Smooth muscle cell of the brain vasculature (primary cell): Measurements from ENCODE around the gene BCAM.

Experiments used
- DNase-seq: peaks from one replicate; pipeline ENCODE4 v3.0.0-alpha.2; 2012; ENCODE audit warnings: low read depth, low spot score

BCAM gene

DNA sequence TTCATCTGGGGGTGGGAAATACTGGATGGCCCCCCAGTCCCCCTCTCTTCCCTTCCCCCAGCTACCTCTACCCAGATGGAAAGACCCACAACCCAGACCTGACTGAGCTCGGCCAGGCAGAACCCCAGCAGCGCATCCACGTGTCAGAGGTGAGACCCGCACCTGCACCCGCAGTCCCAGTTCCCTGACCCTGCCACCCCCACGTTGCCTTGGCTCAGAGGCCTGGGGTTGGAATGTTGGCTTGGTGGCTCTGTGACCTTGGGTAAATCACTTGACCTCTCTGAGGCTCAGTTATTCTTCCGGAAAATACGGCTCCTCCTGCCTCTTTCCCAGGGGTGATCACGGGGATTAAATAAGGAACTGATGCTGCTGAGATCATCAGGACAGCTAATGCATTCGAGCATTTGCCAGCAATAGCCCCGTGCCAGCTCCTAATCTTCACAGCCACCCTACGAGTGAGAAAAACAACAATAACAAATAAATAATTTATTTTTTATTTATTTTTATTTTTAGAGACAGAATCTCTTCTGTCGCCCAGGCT is 18.9 kb upstream of the BCAM start:
- DNase-seq, result no peak

DNA sequence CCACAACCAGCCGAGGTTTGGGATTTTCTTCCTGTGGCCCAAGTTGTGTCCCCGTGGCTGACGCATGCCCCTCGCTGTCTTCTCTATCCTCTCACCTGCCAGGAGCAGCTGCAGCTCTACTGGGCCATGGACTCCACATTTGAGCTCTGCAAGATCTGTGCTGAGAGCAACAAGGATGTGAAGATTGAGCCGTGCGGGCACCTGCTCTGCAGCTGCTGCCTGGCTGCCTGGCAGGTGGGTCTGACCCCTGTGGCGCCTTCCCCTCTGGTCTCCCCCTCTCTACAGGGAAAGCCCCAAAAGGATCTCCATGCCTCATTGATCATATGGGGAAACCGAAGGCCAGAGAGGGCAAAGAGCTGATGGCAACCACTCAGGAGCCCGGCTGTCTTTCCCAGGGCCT is 16.6 kb upstream of the BCAM start:
- no peak for DNase-seq

DNA sequence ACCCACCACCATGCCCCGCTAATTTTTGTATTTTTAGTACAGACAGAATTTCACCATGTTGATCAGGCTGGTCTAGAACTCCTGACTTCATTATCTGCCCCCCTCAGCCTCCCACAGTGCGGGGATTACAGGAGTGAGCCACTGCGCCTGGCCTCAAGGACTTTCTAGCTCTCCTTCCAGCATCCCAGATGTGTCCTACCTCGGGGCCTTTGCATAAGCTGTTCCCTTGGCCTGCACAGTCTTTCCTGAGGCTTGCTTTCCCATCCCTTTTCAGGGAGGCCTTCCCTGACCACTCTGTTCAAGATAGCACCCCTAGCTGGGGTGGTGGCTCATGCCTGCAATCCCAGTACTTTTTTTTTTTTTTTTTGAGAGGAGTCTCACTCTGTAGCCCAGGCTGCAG is 14.3 kb upstream of the BCAM start:
- DNase-seq, result no peak

DNA sequence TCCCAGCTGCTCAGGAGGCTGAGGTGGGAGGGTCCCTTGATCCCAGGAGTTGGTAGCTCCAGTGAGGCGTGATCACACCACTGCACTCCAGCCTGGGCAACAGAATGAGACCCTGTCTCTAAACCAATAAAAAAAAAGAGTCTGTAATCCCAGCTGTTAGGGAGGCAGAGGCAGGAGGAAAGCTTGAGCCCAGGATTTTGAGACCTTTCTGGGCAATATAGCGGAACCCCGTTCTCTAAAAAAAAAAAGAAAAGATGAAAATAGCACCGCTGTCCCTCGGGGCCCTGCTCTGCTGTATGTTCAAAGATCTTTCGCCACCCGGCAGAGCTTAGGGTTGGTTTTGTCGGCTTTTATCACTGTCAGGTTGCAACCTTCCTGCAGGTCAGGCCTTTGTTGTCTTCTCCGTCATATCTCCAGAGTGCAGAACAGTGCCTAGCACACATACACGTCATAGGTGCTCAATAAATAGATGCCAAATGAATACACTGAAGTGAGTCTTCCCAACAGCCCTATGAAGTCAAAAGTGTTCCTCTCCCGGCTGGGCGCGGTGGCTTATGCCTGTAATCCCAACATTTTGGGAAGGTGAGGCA is 13.4 kb upstream of the BCAM start:
- no peak for DNase-seq

DNA sequence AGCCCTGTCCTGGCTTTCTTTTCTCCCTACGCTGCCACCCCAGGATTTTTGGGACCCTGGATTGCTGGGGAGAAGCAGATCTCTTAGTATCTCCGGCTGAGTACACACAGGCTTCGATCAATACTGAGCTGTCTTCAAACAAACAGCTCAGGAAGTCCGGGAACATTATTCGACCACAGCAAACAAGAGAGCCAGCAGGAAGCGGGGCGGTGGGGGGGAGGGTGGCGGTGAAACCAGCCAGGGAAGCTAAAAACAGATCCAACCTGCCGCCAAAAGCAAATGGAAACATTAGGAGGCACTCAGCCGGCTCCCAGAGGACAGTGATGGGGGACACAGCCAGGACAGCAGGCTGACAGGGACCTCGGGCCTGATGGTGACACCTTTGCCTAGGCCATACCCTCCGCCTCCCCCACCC is 12.2 kb upstream of the BCAM start:
- DNase-seq, result no peak

DNA sequence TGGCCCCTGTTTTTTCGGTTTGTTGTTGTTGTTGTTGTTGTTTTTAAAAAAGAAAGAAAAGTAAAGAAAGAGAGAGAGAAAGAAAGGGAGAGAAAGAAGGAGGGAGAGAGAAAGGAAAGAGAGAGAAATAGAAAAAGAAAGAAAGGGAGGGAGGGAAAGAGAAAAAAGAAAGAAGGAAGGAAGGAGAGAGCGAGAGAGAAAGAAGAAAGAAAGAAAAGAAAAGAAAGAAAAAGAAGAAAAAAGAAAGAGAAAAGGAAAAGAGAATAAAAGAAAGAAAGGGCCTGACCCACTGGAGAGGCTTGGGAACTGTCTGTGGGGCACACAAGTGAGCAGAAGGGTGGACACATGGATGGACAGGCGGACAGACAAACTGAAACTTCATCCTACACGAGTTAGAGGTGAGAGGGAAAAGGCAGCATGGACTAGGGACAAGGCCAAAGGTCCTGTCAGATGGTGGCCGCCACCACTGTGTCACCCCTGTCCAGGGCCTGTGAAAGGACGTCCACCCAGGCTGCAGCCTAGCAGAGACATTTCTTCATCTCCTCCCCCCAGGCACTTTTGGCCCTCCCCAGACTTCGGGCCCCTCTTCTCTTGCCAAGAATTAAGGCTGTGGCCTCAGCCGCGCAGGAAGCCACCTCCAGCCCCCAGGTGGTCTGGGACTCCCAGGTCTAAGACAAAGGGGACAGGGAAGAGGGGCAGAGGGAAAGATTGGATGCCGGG is 9.1 kb upstream of the BCAM start:
- no peak for DNase-seq

DNA sequence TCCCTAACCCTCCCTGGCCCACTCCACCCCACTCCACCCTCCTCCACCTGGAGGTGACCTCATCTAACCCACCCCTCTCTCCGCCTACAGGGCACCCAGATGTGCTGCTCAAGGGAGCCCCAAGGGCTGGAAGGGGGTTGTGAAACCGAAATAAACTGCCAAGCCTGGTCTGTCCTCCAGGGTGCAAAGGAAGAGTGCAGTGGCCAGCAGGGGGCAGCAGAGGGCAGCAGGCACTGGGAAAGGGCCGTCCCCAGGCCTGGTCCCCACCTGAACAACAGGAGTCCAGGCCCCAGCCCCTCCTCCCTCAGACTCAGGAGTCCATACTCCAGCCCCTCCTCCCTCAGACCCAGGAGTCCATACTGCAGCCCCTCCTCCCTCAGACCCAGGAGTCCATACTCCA is 8.4 kb upstream of the BCAM start:
- DNase-seq, result no peak

DNA sequence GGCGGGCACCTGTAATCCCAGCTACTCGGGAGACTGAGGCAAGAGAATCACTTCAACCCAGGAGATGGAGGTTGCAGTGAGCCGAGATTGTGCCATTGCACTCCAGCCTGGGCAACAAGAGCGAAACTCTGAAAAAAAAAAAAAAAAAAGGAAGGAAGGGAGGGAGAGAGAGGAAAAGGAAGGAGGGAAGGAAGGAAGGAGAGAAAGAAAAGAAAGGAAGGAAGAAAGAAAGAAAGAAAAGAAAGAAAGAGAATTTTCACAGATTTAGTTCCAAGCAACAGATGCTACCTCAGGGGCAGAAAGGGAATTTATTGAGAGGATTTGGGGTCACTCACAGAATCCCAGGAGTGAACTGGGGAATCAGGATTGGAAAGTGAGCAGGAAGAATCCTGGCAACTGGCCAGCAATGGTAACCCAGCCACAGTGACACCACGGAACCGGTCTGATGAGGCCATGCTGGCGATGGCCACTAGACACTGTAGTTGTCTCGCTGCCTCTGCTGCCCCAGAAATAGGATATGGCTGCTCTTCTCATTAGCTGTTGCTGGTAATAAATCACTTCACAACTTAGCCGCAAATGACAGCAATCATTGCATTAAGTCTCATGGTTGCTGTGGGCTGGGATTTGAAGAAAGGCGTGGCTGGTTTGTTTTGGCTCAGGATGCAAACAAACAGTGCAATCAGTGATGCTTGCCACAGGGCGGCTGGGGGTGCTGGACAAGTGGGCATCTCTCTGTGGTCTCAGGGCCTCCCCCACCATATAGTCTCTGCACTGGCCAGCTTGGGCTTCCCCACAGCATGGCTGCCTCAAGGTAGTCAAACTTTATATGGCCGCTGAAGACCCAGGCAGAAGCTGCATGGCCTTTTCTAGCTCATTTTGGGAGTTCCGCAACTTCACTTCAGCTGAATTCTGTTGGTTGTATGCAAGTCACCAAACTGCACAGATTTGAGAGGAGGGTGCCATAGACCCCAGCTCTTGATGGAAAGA is 5.2 kb upstream of the BCAM start:
- no peak for DNase-seq

DNA sequence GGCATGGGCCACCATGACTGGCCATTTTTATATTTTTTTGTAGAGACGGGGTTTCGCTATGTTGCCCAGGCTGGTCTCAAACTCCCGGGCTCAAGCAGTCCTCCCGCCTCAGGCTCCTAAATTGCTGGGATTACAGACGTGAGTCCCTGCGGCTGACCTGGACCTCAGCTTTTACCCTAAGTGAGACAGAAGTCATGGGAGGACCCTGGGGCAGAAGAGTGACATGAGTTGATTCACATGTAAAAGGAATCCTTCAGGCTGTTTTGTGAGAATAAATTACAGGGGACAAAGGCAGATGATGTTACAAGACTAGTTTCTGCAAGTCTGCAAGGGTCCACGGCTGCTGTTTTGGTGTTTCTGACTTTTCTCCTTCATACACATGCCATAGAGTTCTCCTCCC is 2.6 kb upstream of the BCAM start:
- DNase-seq, result no peak

DNA sequence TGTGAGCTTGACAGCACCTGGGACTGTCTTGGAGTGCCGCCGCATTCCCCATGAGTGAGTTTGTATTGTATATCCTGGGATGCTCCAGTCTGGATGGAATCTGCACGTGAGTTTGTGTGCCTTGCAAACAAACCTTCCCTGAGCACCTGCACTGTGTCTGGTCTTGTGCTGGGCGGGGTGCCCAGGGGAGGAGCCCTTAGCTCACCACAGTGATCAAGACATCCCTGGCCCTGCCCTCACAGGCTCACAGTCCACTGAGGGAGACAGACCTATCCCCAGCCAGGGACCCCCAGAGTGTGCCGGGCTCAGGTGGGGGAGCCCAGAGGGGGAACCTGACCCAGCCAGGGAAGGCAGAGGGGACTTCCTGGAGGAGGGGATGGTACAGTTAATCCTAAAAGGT is 1.7 kb upstream of the BCAM start:
- no peak for DNase-seq

DNA sequence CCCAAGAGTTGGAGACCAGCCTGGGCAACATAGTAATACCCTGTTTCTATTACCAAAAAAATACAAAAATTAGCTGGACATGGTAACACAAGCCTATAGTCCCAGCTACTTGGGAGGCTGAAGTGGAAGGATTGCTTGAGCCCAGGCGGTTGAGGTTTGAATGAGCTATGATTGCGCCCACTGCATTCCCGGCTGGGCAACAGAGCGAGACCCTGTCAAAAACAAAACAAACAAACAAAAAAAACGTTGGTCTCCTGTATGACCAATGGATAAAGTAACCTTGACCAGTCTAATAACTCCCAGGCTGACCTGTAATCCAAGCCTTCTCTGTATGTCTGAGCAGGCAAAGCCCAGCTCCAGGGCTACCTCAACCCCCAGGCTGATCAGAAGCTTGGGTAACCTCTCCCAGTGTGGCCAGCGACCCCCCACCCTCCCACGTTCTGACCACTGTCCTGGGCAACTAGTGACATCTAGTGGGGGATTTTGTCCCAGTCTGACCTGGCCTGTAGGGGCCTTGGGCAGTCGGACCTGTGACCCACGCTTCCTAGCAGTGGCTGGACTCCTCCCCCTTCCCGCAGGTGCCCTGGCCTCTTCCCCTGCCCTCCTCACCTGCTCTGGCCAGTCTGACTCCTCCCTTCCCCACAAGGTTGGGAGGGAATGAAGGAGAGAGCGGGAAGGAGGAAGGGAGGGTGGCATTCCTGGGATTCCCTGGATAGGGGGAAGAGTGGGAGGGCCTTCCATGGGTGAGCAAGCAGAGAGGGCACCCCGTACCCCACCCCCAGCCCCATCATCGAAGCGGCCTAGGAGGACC is 1.0 kb upstream of the BCAM start:
- no peak for DNase-seq

DNA sequence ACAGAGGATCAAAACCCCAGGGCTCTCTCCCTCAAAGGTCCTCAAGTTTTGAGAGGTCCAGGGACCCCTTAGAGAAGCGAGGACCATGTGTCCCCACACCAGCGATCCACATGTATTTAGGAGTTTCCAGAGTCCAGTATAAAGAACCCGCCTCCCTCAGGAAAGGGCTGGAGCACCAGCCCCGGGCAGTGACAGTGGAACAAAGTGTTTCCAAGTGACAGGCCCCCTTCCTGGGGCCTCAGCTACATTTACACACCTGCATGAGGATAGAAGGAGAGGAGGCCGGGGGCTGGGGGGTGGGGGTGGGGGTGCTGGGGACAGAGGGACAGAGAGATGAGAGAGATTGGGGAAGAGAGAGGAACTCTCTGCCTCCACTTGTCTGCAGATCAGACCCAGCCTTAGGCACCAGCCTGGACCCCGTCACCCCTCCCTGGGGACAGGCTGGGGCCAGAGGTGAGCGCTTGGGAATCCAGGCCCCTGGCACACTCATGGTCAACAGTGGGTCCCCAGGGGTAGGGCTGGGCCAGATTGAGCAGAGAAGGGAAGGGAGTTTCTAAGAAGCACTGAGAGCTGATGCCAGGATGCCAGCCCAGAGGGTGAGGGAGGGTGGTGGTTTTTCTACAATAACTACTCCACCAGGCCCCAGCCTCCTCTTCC is 802 bp downstream of the BCAM start:
- no peak for DNase-seq

DNA sequence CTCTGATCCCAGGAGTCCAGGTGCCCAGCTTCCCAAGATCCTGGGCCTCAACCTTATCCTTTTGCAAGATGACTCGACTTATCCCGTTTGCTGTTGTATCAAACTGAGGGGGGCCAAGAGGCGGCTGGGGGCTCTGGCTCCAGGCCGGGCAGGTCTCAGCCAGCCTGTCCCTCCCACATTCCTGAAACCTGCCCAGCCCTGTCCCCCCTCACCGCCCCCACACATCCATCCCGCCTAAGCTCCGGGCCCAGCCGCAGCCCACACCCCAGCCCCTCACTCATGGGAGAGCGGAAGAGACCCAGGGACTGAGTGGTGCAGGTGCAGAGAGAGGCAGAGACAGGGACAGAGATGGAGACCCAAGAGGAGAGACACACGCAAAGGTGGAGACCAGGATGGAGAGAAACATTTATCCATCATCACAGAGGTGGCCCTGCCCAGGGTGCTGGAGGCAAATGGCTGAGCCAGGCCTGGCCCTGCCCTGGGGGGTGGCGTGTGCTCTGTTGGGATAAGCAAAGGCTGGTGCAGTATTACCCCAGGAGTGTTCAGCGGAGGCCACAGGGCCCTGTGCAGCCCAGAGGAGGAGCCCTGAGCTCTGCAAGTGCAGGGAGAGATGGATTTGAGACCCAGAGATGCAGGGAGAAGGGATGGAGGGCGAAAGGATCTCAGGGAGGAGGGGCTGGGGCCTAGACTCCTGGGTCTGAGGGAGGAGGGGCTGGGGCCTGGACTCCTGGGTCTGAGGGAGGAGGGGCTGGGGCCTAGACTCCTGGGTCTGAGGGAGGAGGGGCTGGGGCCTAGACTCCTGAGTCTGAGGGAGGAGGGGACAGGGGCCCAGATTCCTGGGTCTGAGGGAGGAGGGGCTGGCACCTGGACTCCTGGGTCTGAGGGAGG is 1.6 kb downstream of the BCAM start:
- DNase-seq, result no peak

DNA sequence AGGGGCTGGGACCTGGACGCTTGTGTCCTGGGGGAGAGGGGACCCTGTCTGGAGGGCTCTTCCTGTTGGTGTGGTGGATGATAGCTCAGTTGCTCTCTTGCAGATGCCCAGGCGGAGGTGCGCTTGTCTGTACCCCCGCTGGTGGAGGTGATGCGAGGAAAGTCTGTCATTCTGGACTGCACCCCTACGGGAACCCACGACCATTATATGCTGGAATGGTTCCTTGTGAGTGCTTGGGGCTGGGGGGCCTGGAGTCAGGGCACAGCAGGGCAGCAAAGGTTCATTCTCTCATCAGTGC is 2.2 kb downstream of the BCAM start:
- no peak for DNase-seq

DNA sequence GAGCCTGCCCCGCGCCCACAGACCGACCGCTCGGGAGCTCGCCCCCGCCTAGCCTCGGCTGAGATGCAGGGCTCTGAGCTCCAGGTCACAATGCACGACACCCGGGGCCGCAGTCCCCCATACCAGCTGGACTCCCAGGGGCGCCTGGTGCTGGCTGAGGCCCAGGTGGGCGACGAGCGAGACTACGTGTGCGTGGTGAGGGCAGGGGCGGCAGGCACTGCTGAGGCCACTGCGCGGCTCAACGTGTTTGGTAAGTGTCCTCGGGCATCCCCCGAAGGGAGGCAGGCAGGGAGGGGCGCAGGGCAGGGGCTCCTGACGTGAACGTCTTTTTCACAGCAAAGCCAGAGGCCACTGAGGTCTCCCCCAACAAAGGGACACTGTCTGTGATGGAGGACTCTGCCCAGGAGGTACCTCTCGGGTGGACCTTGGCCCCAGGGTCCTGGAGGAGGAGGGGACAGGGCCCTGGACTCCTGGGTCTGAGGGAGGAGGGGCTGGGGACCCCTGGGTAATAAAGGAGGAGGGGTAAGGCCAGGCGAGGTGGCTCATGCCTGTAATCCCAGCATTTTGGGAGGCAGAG is 3.3 kb downstream of the BCAM start:
- no peak for DNase-seq

DNA sequence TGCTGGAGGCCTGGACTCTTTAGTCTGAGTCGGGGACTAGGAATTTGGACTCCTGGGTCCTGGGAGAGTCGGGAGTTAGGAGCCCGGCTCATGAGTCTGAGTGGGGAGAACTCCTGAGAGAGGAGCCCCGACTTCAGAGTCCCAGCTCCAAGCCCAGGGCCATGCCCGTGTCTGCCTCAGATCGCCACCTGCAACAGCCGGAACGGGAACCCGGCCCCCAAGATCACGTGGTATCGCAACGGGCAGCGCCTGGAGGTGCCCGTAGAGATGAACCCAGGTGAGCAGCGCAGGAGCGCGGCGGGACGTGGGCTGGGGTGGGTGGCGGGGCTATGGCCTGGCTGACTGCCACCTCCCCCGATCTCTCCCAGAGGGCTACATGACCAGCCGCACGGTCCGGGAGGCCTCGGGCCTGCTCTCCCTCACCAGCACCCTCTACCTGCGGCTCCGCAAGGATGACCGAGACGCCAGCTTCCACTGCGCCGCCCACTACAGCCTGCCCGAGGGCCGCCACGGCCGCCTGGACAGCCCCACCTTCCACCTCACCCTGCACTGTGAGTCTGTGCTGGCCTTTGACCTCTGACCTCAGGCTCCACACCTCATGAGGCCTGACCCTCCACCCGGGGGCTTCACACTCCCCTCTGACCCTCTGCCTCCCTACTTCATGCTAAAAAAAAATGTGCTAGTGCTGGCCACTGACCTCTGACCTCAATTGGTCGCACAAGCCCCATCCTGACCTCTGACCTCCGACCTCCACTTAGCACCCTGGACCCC is 4.4 kb downstream of the BCAM start:
- DNase-seq, result no peak

DNA sequence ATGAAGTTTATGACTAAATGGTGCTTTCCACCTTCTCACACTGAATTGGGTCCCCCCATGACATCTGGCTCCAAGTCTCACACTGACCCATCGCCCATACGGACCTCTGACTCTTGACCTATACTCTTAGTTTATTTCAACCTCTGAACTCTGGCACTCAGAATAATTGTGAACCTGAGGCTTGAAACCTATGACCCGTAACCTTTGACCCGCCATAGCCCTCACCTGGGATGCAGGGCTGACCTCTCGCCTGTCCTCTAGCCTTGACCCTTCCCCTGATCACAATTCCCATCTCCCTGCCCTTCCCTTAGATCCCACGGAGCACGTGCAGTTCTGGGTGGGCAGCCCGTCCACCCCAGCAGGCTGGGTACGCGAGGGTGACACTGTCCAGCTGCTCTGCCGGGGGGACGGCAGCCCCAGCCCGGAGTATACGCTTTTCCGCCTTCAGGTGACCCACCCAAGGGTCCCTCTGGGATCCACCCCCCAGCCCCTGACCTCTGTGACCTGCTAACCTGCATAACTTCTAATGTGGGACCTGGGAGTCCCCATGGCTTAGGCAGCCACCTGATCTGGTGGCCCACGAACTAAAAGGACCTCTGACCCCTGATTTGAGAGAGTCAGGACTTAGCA is 5.1 kb downstream of the BCAM start:
- DNase-seq, result no peak

DNA sequence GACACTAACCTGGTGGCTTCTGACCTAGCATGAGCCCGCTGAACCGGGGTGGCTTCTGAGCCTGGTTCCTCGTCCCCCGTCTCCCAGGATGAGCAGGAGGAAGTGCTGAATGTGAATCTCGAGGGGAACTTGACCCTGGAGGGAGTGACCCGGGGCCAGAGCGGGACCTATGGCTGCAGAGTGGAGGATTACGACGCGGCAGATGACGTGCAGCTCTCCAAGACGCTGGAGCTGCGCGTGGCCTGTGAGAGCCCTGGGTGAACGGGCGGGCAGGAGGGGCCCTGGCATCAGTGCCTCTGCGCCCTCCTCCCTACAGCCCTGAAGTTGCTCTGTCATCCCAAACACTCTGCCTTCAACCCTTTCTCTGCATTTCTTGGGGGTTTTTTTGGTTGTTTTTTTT is 5.6 kb downstream of the BCAM start:
- DNase-seq, result no peak

DNA sequence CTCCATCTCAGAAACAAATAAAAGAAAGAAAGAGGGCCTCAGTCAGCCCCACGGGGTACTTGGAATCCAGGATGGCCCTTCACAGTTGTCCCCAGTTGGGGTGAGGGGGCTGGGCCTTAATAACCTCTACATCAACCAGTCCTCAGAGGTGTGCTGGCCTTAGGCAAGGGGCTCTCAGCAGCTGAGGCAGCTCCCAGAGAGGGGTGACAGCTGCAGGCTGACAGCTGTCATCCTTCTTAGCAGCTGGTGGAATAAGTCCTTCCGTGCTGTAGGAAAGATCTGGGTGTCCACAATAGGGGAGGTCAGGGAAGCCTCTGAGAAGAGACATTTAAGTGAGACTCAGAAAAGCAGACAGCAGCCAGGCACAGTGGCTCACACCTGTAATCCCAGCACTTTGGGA is 7.4 kb downstream of the BCAM start:
- no peak for DNase-seq
